K562 (cell line): ENCODE measurements around the gene GIGYF2. TPM values are rescaled to one million over a fixed set of nuclear protein-coding genes. Genes with fewer than 3 reads are reported as not detected.

Experiments used
- ARNT ChIP-seq, 2 experiments: fragments of 450-650 bp; IDR thresholded peaks; 2 replicates each; pipeline ENCODE4 v1.6.1; 2016; ENCODE audit warnings: mild to moderate bottlenecking in 1 of 2
- CHD7 ChIP-seq: fragments of 200-600 bp; sonication (generic); IDR thresholded peaks from one replicate; pipeline ENCODE4 v1.6.1; 2012; ENCODE audit warnings: mild to moderate bottlenecking, low read depth, low read length, inconsistent platforms
- EP400 ChIP-seq: fragments of 450-650 bp; IDR thresholded peaks from 2 replicates; pipeline ENCODE4 v1.6.1; 2017; ENCODE audit warnings: antibody characterized with exemption, mild to moderate bottlenecking, moderate library complexity
- HDAC3 ChIP-seq: fragments of 450-650 bp; IDR thresholded peaks from 2 replicates; pipeline ENCODE4 v1.6.1; 2018; ENCODE audit warnings: borderline replicate concordance, mild to moderate bottlenecking, moderate library complexity; ENCODE audit not compliant: partially characterized antibody
- HINFP ChIP-seq: fragments of 450-650 bp; conservative IDR thresholded peaks from 2 replicates; pipeline ENCODE4 v1.6.1; 2016; ENCODE audit warnings: missing genetic modification characterization, low read depth, mild to moderate bottlenecking, control low read depth, missing compliant biosample characterization
- MYNN ChIP-seq, 2 experiments: sonication (generic); formaldehyde crosslinking in 1 of 2; IDR thresholded peaks; 2 replicates each; pipeline versions ENCODE4 v1.5.0 to v1.6.1; 2016 to 2020; ENCODE audit warnings: antibody characterized with exemption in 1 of 2, missing genetic modification reagents in 1 of 2
- RUNX1 ChIP-seq: sonication (generic); IDR thresholded peaks from 2 replicates; pipeline ENCODE4 v1.6.1; 2016; ENCODE audit warnings: antibody characterized with exemption, low read depth
- SPI1 ChIP-seq: IDR thresholded peaks from 2 replicates; pipeline ENCODE4 v1.6.1; 2011; ENCODE audit warnings: low read depth, low read length, control low read depth, borderline replicate concordance
- THRA ChIP-seq: fragments of 450-650 bp; IDR thresholded peaks from 2 replicates; pipeline ENCODE4 v1.6.1; 2017; ENCODE audit warnings: mild to moderate bottlenecking, moderate library complexity
- USF1 ChIP-seq: sonication (generic); formaldehyde crosslinking; IDR thresholded peaks from 2 replicates; pipeline ENCODE4 v1.9.0; 2022; ENCODE audit warnings: mild to moderate bottlenecking, missing genetic modification reagents
- YY1 ChIP-seq, 3 experiments: IDR thresholded peaks; 2 replicates each; pipeline ENCODE4 v1.6.1; 2011; ENCODE audit warnings: low read length in 2 of 3, mild to moderate bottlenecking in 2 of 3, moderate library complexity in 2 of 3, borderline replicate concordance in 1 of 3, control low read depth in 1 of 3, low read depth in 1 of 3; ENCODE audit not compliant: insufficient read depth in 3 of 3, insufficient replicate concordance in 2 of 3, control insufficient read depth in 1 of 3, insufficient read length in 1 of 3; ENCODE audit errors: extremely low read depth in 1 of 3
- ZFX ChIP-seq: sonication (generic); formaldehyde crosslinking; IDR thresholded peaks from 2 replicates; pipeline ENCODE4 v1.8.0; 2022; ENCODE audit warnings: mild to moderate bottlenecking, missing genetic modification reagents, moderate library complexity
- polyA plus RNA-seq, 8 experiments: library from polyadenylated mRNA; depleted of rRNA in 4 of 8; stranded (reverse) in 5 of 8; unstranded in 3 of 8; fragments of >200 nt; fragmentation: Nextera tagmentation in 2 of 8; fragmentation: Illumina TruSeq in 1 of 8; extraction: Ambion mirVana in 2 of 8; extraction: Trizol in 1 of 8; gene quantifications; 2 replicates each; pipeline versions ENCODE4 v1.2.1 to v1.2.3, GENCODE V29; 2011 to 2014; ENCODE audit warnings: inconsistent platforms in 1 of 8, missing spikeins in 1 of 8
- total RNA-seq, 7 experiments: library from RNA; depleted of rRNA in 6 of 7; stranded (reverse); fragments of >200 nt in 6 of 7; fragmentation: Illumina TruSeq in 2 of 7; extraction: Trizol in 2 of 7; gene quantifications; 2 replicates each; pipeline versions ENCODE4 v1.2.1 to v1.2.3, GENCODE V29; 2011 to 2021; ENCODE audit warnings: low replicate concordance in 1 of 7

The GIGYF2 gene
- total and polyA plus RNA-seq, 9 of the 15 experiments (the other 6 are each of a cell fraction or from before 2014, with no cell fraction given), result 12.7 to 52.7 (median 34.9) TPM

- TF ChIP-seq CHD7 (no peak), THRA (no peak), EP400 (no peak), USF1 (CRISPR knock-in tag) (no peak), RUNX1 (no peak), HINFP (tag) (no peak), SPI1 (no peak), ZFX (no peak), MYNN (IDR thresholded peaks at IDR 0.05) (no peak), MYNN (CRISPR knock-in tag; IDR thresholded peaks at IDR 0.05) (no peak), HDAC3 (no peak), ARNT (IDR thresholded peaks at IDR 0.05) (no peak), YY1 (IDR thresholded peaks at IDR 0.05; ENCODE audit: borderline replicate concordance in 1 of 3, control insufficient read depth in 1 of 3, extremely low read depth in 1 of 3, insufficient read depth in 3 of 3, insufficient read length in 1 of 3, insufficient replicate concordance in 2 of 3, low read depth in 1 of 3, low read length in 2 of 3) (no peak)
Observed at GRCh38 chr2:232838406-232838874, 141.3 kb downstream of the GIGYF2 start (continued).
